Mesothelial cell of epicardium (in vitro differentiated cells): Measurements from ENCODE around the gene HSD17B1. TPM values are rescaled to one million over a fixed set of nuclear protein-coding genes. Genes with fewer than 3 reads are reported as not detected.

Experiments
- DNase-seq, 2 experiments: peaks; one replicate each; pipeline ENCODE4 v3.0.0; 2021; ENCODE audit warnings: low spot score in 2 of 2; ENCODE audit not compliant: unreplicated experiment in 2 of 2
- H3K27ac Mint-ChIP-seq: 2 replicates; pipeline ENCODE4 v1.8.0; 2021; ENCODE audit warnings: mixed read lengths
- H3K27me3 Mint-ChIP-seq: 2 replicates; pipeline ENCODE4 v1.8.0; 2021; ENCODE audit warnings: low read depth, mixed read lengths
- H3K36me3 Mint-ChIP-seq: 2 replicates; pipeline ENCODE4 v1.8.0; 2021; ENCODE audit warnings: mixed read lengths
- H3K4me1 Mint-ChIP-seq: 2 replicates; pipeline ENCODE4 v1.8.0; 2021; ENCODE audit warnings: mixed read lengths
- H3K4me3 Mint-ChIP-seq: 2 replicates; pipeline ENCODE4 v1.8.0; 2021; ENCODE audit warnings: mild to moderate bottlenecking, moderate library complexity, mixed read lengths
- H3K9me3 Mint-ChIP-seq: 2 replicates; pipeline ENCODE4 v1.8.0; 2021; ENCODE audit warnings: mixed read lengths
- CTCF ChIP-seq: fragments of 200-600 bp; sonication (generic); IDR thresholded peaks from one replicate; pipeline ENCODE4 v1.5.0; 2021; ENCODE audit warnings: antibody characterized with exemption; ENCODE audit not compliant: unreplicated experiment
- total RNA-seq: library from RNA; stranded (reverse); gene quantifications from 3 replicates; pipeline ENCODE4 v1.2.1, GENCODE V29; 2021

The HSD17B1 gene
- total RNA-seq, 1 donor from 2014 or later, result 3.0 TPM

GRCh38 chr17:42518046-42518754, 34.5 kb upstream of the HSD17B1 start:
- no peaks in the 10 kb centered on the region for H3K9me3 Mint-ChIP-seq
- no peak for DNase-seq
- peak overlapping the region; percentile 99 for H3K27ac Mint-ChIP-seq
- TF ChIP-seq CTCF, result no peak
- H3K36me3 Mint-ChIP-seq, result peaks cover 11% of the 10 kb centered on the region
- peaks cover 75% of the 10 kb centered on the region for H3K4me1 Mint-ChIP-seq
- peak overlapping the region; percentile 38 for H3K4me3 Mint-ChIP-seq
- H3K27me3 Mint-ChIP-seq, result no peaks in the 10 kb centered on the region

GRCh38 chr17:42518755-42519545, 33.8 kb upstream of the HSD17B1 start:
- no peak for TF ChIP-seq CTCF
- Mint-ChIP-seq H3K36me3 (peaks cover 13% of the 10 kb centered on the region), H3K4me3 (peak overlapping the region; percentile 38), H3K4me1 (peaks cover 78% of the 10 kb centered on the region), H3K9me3 (no peaks in the 10 kb centered on the region), H3K27ac (peak overlapping the region; percentile 99), H3K27me3 (no peaks in the 10 kb centered on the region)
- peak in 1 of 2 experiments; percentile 62 for DNase-seq

GRCh38 chr17:42519546-42520491, 32.9 kb upstream of the HSD17B1 start:
- DNase-seq, result peak; percentile 51 to 78
- Mint-ChIP-seq H3K4me1 (peaks cover 77% of the 10 kb centered on the region), H3K27me3 (no peaks in the 10 kb centered on the region), H3K9me3 (no peaks in the 10 kb centered on the region), H3K27ac (peak overlapping the region; percentile 99), H3K36me3 (peaks cover 11% of the 10 kb centered on the region), H3K4me3 (peak overlapping the region; percentile 36)
- TF ChIP-seq CTCF, result no peak

GRCh38 chr17:42520540-42520951, 32.2 kb upstream of the HSD17B1 start:
- peaks cover 10% of the 10 kb centered on the region for H3K36me3 Mint-ChIP-seq
- H3K27me3 Mint-ChIP-seq, result no peaks in the 10 kb centered on the region
- TF ChIP-seq CTCF, result no peak
- peak overlapping the region; percentile 14 for H3K4me3 Mint-ChIP-seq
- DNase-seq, result no peak
- peaks cover 79% of the 10 kb centered on the region for H3K4me1 Mint-ChIP-seq
- peak overlapping the region; percentile 99 for H3K27ac Mint-ChIP-seq
- no peaks in the 10 kb centered on the region for H3K9me3 Mint-ChIP-seq

GRCh38 chr17:42521036-42521435, 31.7 kb upstream of the HSD17B1 start:
- no peaks in the 10 kb centered on the region for H3K27me3 Mint-ChIP-seq
- no peak overlapping the region for H3K4me3 Mint-ChIP-seq
- peaks cover 77% of the 10 kb centered on the region for H3K4me1 Mint-ChIP-seq
- no peak for TF ChIP-seq CTCF
- H3K36me3 Mint-ChIP-seq, result peaks cover 10% of the 10 kb centered on the region
- H3K9me3 Mint-ChIP-seq, result no peaks in the 10 kb centered on the region
- peak overlapping the region; percentile 99 for H3K27ac Mint-ChIP-seq
- DNase-seq, result no peak
